Activated naive CD8-positive, alpha-beta T cell treated with anti-CD3 and anti-CD28 coated beads, Interleukin-2, amount 50 U/mL, for 16 hours (primary cell): ENCODE results near the gene DPP4.

Experiments
- DNase-seq: peaks from one replicate; pipeline ENCODE4 v3.0.0-alpha.2; 2020; ENCODE audit warnings: low read depth, low spot score

DPP4 gene

GRCh38 chr2:162073888-162074631, at the start of gene DPP4:
Gene DPP4, minus strand, starts transcription at chr2:162074215. Its CDS starts 234 bp downstream, at chr2:162073981.
- DNase-seq = no peak

GRCh38 chr2:162118166-162119031, 44.4 kb upstream of the DPP4 start:
- DNase-seq = no peak

GRCh38 chr2:162116352-162116751, 42.3 kb upstream of the DPP4 start:
- no peak for DNase-seq

- DNase-seq = no peak
Observed at GRCh38 chr2:162115076-162115475, 41.1 kb upstream of the DPP4 start.

- no peak for DNase-seq
Observed at GRCh38 chr2:162114271-162114670, 40.3 kb upstream of the DPP4 start.

- no peak for DNase-seq
Observed at GRCh38 chr2:162113776-162114168, 39.8 kb upstream of the DPP4 start.

- no peak for DNase-seq
Observed at GRCh38 chr2:162113088-162113775, 39.2 kb upstream of the DPP4 start.

GRCh38 chr2:162111958-162112850, 38.2 kb upstream of the DPP4 start:
- DNase-seq = no peak

GRCh38 chr2:162107361-162107901, 33.4 kb upstream of the DPP4 start:
- no peak for DNase-seq

- DNase-seq = no peak
Observed at GRCh38 chr2:162106746-162107145, 32.7 kb upstream of the DPP4 start.

- no peak for DNase-seq
Observed at GRCh38 chr2:162106146-162106551, 32.1 kb upstream of the DPP4 start.

GRCh38 chr2:162103443-162104009, 29.5 kb upstream of the DPP4 start:
- no peak for DNase-seq

GRCh38 chr2:162100579-162100978, 26.6 kb upstream of the DPP4 start:
- no peak for DNase-seq

- no peak for DNase-seq
Observed at GRCh38 chr2:162099836-162100235, 25.8 kb upstream of the DPP4 start.

- no peak for DNase-seq
Observed at GRCh38 chr2:162092658-162093556, 18.9 kb upstream of the DPP4 start.

- DNase-seq = no peak
Observed at GRCh38 chr2:162092008-162092390, 18.0 kb upstream of the DPP4 start.

- DNase-seq = no peak
Observed at GRCh38 chr2:162091325-162092007, 17.5 kb upstream of the DPP4 start.

GRCh38 chr2:162090109-162090508, 16.1 kb upstream of the DPP4 start:
- DNase-seq = no peak

GRCh38 chr2:162086904-162087303, 12.9 kb upstream of the DPP4 start:
- DNase-seq = no peak
